D341Med (cell line): ENCODE measurements around the gene CFAP206.

Experiments used
- DNase-seq: peaks from one replicate; pipeline ENCODE4 v3.0.0; 2012; ENCODE audit warnings: low spot score

The CFAP206 gene, protein sequence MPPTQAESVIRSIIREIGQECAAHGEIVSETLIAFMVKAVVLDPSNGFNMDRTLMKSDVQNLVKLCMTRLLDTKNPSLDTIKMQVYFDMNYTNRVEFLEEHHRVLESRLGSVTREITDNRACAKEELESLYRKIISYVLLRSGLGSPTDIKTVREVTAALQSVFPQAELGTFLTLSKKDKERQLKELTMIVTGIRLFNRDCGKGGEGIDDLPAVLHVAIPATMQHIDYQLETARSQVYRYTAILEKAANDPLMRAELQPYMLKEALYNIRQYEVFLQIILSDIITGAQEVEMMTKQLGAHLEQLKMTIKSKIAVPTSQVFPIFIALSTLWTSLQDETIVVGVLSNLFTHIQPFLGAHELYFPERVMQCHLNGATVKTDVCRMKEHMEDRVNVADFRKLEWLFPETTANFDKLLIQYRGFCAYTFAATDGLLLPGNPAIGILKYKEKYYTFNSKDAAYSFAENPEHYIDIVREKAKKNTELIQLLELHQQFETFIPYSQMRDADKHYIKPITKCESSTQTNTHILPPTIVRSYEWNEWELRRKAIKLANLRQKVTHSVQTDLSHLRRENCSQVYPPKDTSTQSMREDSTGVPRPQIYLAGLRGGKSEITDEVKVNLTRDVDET

DNA sequence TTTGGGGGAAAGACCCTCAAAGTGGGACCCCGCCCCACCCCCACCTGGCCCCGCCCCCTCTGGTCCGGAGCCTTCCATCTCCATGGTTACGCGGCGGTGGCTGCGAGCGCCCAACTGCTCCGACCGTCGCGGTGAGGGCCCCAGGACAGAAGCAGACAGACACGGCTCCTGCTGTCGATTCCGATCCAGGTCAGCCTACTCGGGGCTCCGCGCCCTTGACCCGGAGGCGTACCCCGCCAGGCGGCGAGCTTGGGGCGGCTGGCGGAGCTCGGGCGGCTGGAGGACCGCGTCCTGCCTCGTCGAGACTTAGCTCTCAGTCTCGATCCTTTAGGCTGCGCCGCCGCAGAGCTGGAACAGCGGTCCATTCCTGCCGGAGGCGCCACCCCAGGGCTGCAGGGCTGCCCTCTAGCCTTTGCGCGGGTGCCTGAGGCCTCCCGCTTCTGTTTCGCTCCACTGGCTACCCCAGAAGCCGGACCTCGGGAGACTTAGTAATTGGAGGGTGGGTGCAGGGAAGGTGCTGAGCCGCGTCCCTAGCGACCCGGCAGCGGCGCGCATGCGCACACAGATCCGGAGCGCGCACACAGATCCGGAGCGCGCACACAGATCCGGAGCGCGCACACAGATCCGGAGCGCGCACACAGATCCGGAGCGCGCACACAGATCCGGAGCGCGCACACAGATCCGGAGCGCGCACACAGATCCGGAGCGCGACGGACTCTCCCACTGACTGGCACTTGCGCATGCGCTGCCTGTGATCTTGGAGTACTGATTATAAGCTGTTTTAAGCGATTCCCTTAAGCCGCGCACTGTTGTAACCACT lies at the start of gene CFAP206:
Gene CFAP206 (plus strand): TSS at position 72 of the 820 bp plus-strand sequence. CDS start 1,868 bp downstream, outside the sequence.
- DNase-seq: peak; percentile 92

DNA sequence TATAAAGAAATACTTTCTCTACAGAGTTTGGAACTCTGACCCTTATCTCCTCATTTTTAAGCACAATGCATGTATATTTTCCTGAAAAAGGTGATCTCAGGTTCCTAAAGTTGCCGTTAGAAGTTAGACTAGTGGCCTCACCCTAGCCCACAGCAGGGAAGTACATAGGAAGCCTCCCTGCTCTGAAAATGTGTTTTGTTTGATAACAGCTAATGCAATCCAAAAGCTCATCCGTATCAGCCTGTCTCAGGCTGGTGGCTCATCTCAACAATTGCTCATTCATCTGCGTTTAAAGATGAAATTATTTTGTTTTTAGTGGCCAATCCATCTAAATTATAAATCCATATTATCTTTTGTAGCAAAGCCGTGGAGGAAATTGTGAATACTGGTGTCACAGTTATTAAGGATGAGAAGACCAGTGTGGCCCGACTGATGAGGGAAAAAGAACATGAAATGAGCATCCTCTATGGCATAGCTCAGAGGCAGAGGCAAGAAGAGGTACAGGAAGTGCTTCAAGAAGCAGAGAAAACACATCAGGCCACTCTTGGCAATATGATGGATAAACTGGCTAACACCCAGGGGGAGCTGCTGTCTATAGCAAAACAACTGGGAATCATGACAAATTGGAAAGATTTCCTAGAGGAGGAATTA lies 43.0 kb upstream of the CFAP206 start:
- DNase-seq: no peak

DNA sequence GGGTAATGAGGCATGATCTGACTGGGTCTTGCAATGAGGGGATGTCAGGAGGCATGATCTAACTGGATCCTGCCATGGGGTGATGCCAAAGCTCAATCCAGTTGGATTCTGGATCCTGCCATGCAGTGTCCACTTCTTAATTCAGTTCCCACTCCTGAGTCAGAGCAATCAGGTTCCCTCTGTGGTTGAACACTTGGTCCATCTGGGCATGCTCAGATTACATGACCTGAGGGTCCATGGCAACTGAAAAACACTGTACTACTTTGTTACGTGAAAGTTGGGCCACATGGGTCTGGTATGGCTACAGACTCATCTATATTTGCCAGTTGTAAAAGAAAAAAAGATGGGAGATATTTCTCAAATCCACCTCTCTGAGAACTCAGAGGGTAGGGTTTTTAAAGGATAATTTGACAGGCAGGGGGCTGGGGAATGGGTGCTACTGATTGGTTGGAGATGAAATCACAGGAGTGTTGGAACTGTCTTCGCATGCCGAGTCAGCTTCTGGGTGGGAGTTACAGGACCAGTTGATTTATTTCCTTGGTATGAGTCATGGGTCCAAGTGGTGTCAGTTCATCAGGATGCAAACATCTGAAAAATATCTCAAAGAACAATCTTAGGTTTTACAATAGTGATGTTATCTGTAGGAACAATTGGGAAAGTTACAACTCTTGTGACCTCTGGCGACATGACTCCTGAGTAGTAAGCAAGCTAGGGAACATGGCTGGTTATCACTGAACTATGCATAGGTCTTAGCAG lies 41.5 kb upstream of the CFAP206 start:
- DNase-seq: no peak

DNA sequence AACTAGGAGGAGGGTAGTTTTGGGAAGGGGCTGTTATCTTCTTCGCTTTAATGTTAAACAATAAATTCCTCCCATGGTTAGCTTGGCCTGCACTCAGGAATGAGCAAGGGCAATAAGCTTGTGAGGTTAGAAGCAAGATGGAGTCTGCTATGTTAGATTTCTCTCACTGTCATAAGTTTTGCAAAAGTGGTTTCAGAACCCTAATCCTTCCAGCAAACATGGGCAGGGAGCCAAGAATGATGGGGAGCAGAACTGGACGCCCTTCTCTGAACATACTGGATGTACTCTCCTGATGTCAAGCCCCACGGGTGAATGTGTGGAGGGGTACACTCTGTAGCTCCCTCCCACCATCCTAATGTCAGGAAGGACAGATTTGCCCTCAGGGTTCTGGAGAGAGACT lies 40.9 kb upstream of the CFAP206 start:
- DNase-seq: no peak

DNA sequence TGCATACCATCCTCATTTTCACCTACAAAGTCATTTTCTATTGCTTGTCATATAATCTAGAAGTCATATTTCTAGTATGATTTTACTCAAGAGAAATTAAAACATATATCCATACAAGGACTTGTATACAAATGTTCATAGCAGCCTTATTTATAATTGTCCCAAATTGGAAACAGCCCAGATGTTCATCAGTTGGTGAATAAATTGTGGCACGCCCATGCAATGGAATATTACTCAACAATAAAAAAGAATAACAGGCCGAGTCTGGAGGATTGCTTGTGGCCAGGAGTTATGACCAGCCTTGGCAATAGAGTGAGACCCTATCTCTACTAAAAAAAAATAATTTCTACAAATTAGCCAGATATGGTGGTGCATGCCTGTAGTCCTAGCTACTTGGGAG lies 34.4 kb upstream of the CFAP206 start:
- DNase-seq: no peak

DNA sequence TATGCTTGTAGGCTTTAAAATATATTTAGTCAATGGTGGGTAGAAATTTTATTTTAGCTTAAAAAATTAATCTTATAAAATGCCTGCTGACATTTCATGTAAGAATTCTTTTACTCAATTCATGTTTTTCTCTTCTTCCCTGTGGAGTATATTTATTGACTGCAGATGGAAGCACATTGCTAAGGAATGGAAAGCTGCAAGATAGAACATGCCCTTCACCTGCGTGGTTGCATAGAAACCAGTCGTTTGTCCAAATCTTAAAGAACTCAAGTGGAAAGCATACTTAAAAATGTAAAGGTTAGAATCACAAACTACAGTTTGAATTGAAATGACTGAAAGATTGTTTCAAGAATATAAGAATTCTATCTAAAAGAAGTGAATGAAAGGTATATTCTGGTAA lies 32.5 kb upstream of the CFAP206 start:
- DNase-seq: no peak

DNA sequence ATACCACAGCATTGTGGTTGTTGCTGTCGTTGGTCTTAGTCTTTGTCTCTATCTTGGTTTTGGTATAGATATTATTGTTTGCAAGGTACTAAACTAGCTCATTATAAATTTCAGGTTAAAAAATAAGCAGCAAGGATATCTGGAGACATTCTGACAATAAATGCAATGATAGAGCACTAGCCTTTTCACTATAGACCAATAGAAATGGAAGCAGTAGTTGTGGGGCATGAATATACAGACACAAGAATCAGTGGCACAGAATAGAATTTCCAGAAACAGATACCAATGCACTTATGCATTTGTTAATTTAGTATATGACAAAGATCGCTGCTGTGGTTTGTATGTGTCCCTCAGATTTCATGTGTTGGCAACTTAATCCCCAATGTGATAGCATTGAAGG lies 31.1 kb upstream of the CFAP206 start:
- no peak for DNase-seq

DNA sequence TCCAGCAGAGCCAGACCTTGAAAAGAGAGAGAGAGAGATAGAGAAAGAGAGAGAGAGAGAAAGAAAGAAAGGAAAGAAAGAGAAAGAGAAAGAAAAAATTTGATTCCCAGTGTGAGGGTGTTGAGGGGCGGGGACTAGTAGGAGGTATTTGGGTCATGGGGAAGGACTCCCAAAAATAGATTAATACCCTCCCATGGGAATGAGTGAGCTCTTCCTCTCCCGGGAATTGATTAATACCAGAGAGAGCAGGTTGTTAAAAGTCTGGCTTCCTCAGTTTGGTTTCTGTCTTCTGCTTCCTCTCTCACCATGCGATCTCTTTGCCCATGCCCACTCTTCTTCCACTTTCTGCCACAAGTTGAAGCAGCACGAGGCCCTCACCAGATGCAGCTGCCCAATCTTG lies 28.8 kb upstream of the CFAP206 start:
- DNase-seq: peak; percentile 38

DNA sequence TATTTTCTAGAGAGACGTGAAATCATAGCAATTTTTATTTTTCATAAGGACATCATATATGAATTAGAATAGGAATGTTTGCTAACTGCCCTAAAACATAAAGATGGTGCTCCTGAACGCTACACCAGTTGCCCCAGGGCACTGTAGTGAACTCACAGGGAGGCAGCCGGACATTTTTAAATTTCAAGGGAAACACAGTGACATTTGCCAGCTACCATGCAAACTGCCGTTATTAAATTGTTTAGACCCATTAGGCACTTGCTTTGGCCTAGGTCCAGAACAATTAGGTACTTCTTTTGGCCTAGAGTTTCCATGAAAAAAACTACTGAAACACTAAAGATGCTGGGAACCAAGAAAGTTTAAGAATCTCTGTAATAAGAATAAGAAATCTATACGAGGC lies 24.9 kb upstream of the CFAP206 start:
- DNase-seq: no peak

DNA sequence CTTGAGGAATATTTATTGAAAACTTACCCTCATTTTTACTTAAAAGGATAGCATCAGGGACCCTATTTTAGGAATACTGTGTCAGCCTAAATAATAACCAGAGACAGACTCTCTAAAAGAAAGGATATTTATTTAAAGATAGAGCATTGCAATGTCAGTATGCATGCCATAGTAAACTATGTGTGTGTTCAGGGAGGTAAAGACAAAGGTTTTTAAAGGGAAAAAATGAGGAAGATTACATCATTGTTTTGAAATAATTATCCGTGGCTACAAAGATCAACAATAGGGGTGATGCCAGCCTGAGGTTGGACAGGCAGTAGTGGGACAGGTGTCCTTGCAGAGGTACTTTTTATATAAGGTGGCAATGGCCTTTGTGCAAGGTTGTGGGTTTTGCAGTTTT lies 23.7 kb upstream of the CFAP206 start:
- no peak for DNase-seq

DNA sequence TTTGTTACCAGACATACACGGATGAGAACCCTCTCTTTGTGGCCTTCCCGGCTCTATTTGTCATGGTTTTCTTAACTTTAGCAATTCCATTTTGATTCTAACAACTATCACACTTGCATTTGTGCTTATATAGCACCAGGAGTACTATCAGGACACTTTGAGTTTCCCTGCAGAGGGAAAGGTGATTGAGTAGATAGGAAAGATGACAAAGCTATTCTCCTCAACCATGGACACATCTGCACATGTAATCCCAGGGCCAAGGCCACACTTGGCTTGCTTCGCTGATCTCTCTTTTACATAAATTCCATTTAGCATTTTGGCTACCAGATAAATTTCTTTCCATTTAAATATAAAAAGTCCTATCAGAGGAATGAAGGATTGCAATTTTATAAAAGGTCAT lies 23.3 kb upstream of the CFAP206 start:
- no peak for DNase-seq

DNA sequence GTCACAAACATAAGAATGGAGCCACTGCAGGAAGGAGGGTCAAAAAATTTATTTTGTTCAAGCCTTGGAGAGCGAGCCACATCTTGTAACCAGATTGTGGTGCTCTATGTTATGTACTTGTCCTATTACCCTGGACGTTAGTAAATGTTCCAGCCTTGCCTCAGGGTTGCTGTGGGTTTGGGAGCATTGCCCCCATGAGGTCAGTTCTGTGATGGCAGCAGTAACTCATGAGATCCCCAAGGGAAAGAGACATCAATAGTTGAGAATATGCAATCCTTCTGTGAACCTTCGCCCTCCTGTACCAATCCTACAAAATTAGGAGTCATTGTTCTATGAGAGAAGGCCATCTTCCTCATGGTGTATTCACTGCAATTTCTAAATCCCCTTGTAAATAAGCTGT lies 16.4 kb upstream of the CFAP206 start:
- DNase-seq: peak; percentile 76

DNA sequence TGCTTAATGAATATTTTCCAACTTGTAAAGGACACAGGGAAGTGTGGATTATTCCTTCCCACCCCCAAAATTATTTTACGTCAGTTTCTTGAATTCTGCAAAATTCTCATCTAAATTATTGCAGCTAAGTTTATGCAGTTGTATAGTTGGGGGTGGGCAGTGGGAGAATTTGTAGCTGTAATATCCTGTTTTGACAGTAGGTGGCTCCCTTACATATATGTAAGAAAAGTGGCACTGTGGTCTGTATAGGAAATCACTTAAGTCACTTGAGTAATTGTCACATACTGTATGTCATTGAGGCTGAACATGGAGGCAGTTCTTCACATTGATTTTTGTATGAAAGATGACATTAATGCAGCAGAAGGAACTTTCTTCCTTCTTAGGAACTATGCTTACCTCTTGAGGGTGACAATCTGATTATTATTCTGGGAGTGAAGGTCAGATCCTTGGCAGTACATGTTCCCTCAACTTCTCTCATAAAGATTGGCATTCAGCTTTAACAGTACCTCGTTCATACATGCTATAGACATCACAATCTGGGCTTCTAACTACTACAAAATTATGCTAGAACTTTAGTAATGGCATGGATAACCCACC lies 14.6 kb upstream of the CFAP206 start:
- peak; percentile 52 for DNase-seq

DNA sequence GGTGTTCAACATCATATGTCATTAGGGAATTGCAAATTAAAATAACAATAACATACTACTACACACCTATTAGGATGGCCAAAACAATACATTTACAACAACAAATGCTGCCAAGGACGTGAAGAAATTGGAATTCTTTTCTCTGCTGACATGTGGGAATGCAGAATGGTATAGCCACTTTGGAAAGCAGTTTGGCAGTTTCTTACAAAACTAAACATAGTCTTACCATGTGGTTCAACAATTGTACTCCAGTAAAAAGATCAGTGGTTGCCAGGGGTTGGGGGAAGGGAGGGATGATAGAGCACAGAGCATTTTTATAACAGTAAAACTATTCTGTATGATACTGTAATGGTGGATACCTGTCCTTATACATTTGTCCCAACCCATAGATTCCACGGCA lies 12.3 kb upstream of the CFAP206 start:
- no peak for DNase-seq

DNA sequence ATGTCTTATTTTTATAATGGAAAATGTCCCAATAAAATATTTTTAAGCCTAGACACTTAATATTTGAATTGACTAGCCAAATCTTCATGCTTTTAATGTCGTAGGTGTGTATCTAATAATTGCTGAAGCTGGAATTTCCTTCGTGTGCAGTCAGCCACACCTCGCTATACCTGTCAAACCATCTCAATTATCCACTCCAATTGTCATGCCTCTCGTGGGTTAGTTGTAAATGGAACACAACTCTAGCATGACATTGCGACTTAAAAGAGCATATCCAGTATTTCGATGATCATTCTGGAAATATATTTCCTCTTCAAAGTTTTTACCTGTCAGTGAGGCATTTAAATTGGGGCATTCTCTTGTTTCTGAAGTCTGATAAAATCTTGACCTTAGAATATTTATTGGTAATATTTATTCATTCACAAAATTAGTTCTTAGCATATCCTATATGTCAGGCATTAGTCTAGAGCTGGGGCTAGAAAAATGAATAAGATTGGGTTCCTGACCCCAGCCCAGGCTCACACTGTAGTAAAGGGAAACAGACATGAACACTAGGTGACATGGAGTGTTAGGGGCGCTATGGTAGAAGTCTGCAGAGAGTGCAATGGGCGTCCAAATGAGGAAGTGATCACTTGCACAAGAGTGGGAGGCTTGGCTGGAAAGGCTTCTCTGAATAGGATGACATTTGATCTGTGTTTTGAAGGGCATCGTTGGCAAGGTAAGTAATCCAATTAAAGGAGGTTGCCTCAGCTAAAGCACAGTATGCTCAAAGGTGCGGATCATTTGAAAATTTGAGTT lies 11.0 kb upstream of the CFAP206 start:
- no peak for DNase-seq

DNA sequence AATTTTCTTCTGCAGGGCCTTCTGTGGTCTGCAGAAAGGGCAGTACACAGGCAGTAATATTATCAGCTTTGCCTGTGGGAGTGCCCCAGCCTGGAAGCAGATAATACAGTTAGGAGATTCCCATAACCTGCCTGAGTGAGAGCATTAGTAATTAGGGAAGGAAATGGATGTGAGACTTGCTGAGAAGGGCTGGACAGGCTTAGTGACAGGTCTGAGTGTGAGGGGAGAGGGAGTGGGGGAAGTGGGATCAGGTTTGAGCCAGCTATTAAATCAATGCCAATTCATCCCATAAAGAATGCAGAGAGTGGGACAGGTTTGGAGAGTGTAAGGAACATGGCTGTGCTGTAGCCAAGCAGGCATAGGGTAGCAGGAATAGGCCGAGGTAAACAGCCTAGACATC lies 10.1 kb upstream of the CFAP206 start:
- no peak for DNase-seq

DNA sequence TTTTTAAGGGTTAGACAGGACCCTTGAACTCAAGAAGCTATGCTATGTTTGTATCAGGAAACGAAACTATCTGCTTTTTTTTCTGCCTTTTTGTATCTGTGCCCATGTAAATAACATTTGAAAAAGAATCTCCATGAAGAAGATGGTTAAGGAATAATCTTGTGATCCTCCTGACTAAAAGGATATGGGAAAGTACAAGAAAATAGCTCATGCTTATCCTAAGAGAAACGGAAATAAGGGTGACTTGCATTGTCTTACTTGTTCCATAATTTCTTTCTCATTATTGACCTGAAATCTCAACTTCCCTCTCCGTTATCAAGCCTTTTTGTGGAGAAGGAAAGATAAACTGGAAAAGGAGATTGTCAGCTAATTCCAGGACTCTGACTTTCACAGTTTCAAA lies 5.9 kb upstream of the CFAP206 start:
- DNase-seq: no peak

DNA sequence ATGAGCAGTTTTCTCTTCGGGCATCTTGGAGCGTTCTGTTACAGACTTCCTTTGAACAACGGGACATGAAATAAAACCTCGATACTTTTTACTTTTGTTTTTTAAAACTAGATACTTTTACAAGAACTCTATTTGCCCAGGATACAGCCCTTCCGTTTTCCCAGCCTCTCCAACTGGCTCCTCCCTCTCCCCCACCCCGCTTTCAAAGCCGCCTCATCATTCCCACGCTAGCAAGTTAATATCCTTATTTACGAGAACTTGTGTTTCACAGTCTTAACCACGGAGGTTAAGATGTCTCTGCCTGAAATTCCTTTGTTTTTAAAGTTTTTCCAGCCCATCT lies 241 bp upstream of the CFAP206 start:
- DNase-seq: no peak

DNA sequence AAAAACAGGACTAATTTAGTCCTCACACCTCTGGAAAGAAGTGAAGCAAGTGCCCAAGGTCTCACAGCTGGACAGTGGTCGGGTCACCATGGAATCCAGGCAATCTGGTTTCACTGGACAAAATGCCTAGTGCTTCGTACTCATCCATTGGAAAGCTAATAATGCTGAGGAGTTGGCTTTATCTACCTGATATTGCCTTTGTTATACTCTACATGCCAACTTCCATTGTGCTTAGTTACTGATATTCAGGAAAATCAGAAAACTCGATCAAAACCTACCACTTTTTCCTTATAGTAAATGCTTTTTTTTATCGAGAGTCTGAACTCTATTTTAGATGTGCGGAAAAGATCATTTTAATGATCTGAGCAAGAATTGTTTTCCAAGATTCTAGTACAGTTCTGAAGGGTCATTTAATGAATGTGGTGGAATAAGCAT lies 966 bp downstream of the CFAP206 start:
- no peak for DNase-seq

DNA sequence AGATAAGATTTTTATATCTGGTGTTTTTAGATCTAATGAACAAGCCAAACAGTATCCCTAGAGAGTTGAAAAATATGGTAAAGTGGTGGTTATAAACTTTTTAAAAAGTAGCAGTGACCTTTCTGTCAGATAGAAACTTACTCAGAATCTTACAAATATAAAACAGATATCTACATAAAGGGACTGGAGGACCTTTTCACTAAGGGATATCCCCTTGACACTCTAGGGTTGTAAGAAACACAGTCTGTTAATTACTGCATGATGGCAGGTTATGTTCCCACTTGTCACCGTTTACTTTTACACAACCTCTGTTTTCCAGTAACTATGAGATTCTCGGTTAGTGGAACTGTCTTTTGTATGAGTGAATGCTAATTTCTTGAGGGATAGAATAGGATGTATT lies 11.5 kb downstream of the CFAP206 start:
- DNase-seq: no peak

DNA sequence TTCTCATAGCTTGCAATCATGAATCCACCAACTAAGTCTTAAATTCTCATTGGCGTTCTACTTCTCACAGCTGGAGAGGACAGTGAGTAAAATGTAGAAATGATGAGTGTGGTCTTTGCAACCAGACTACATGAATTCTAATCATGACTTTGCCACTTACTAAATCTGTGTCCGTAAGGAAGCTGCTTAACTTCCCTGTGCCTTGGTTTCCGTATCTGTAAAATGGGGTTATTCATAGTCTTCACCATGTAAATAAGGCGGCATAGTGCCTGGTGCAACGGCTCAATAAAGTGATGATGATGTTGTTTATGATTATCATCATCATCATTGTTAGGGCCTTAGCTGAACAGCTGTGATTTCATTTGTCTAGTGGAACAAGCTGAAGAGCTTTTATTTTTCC lies 12.6 kb downstream of the CFAP206 start:
- no peak for DNase-seq
